WTC11 (cell line): ENCODE results near the gene CRELD2. TPM values are rescaled to one million over a fixed set of nuclear protein-coding genes. Genes with fewer than 3 reads are reported as not detected.

Experiments
- ATF3 ChIP-seq: sonication (generic); formaldehyde crosslinking; conservative IDR thresholded peaks from 2 replicates; pipeline ENCODE4 v1.8.1; 2022; ENCODE audit warnings: mild to moderate bottlenecking, missing genetic modification reagents
- ATF6 ChIP-seq: sonication (generic); formaldehyde crosslinking; IDR thresholded peaks from 2 replicates; pipeline ENCODE4 v1.8.1; 2023; ENCODE audit warnings: mild to moderate bottlenecking, missing genetic modification reagents
- CBFB ChIP-seq: sonication (generic); formaldehyde crosslinking; IDR thresholded peaks from 2 replicates; pipeline ENCODE4 v1.8.1; 2022; ENCODE audit warnings: mild to moderate bottlenecking, low read depth, missing genetic modification reagents
- CREM ChIP-seq: sonication (generic); formaldehyde crosslinking; IDR thresholded peaks from 2 replicates; pipeline ENCODE4 v1.8.1; 2022; ENCODE audit warnings: mild to moderate bottlenecking, missing genetic modification reagents, moderate library complexity
- ESRRA ChIP-seq: sonication (generic); formaldehyde crosslinking; IDR thresholded peaks from 2 replicates; pipeline ENCODE4 v1.8.1; 2022; ENCODE audit warnings: mild to moderate bottlenecking, missing genetic modification reagents, borderline replicate concordance
- FOXP4 ChIP-seq: sonication (generic); formaldehyde crosslinking; IDR thresholded peaks from 2 replicates; pipeline ENCODE4 v1.8.0; 2022; ENCODE audit warnings: mild to moderate bottlenecking, missing genetic modification reagents
- GABPB1 ChIP-seq: sonication (generic); formaldehyde crosslinking; IDR thresholded peaks from 2 replicates; pipeline ENCODE4 v1.8.1; 2023; ENCODE audit warnings: mild to moderate bottlenecking, missing genetic modification reagents
- GRHL2 ChIP-seq: fragments of 250-450 bp; sonication (Bioruptor Pico); IDR thresholded peaks from 2 replicates; pipeline ENCODE4 v1.8.0; 2022; ENCODE audit warnings: mild to moderate bottlenecking, moderate library complexity; ENCODE audit not compliant: insufficient replicate concordance, severe bottlenecking
- GTF2I ChIP-seq: fragments of 250-450 bp; sonication (Bioruptor Pico); conservative IDR thresholded peaks from 2 replicates; pipeline ENCODE4 v1.4.0; 2021; ENCODE audit warnings: mild to moderate bottlenecking
- IRF1 ChIP-seq: sonication (generic); formaldehyde crosslinking; IDR thresholded peaks from 2 replicates; pipeline ENCODE4 v1.8.0; 2023; ENCODE audit warnings: missing genetic modification reagents
- JUN ChIP-seq: sonication (generic); formaldehyde crosslinking; IDR thresholded peaks from 2 replicates; pipeline ENCODE4 v1.8.0; 2023; ENCODE audit warnings: mild to moderate bottlenecking, missing genetic modification reagents
- MAX ChIP-seq: sonication (generic); formaldehyde crosslinking; IDR thresholded peaks from 2 replicates; pipeline ENCODE4 v1.8.0; 2022; ENCODE audit warnings: mild to moderate bottlenecking, missing genetic modification reagents
- MYBL2 ChIP-seq: sonication (generic); formaldehyde crosslinking; IDR thresholded peaks from 2 replicates; pipeline ENCODE4 v1.8.1; 2023; ENCODE audit warnings: mild to moderate bottlenecking, moderate library complexity, missing genetic modification reagents
- NFE2L1 ChIP-seq: sonication (generic); formaldehyde crosslinking; IDR thresholded peaks from 2 replicates; pipeline ENCODE4 v1.8.1; 2023; ENCODE audit warnings: missing genetic modification reagents
- NR3C1 ChIP-seq: sonication (generic); formaldehyde crosslinking; conservative IDR thresholded peaks from 2 replicates; pipeline ENCODE4 v1.8.1; 2023; ENCODE audit warnings: low read depth, mild to moderate bottlenecking, missing genetic modification reagents
- PRDM15 ChIP-seq: sonication (generic); formaldehyde crosslinking; IDR thresholded peaks from 2 replicates; pipeline ENCODE4 v1.8.0; 2022; ENCODE audit warnings: missing genetic modification reagents
- SMAD3 ChIP-seq: sonication (generic); formaldehyde crosslinking; IDR thresholded peaks from 2 replicates; pipeline ENCODE4 v1.8.0; 2022; ENCODE audit warnings: missing genetic modification reagents, mild to moderate bottlenecking, borderline replicate concordance
- SOX15 ChIP-seq: fragments of 250-450 bp; sonication (Bioruptor Pico); IDR thresholded peaks from 2 replicates; pipeline ENCODE4 v1.9.0; 2021; ENCODE audit warnings: mild to moderate bottlenecking
- SP1 ChIP-seq: sonication (generic); formaldehyde crosslinking; conservative IDR thresholded peaks from 2 replicates; pipeline ENCODE4 v1.8.1; 2022; ENCODE audit warnings: missing genetic modification reagents
- TCF7 ChIP-seq: sonication (generic); formaldehyde crosslinking; IDR thresholded peaks from 2 replicates; pipeline ENCODE4 v1.8.0; 2022; ENCODE audit warnings: mild to moderate bottlenecking, low read depth, missing genetic modification reagents, moderate library complexity
- USF1 ChIP-seq: sonication (generic); formaldehyde crosslinking; IDR thresholded peaks from 2 replicates; pipeline ENCODE4 v1.8.0; 2022; ENCODE audit warnings: mild to moderate bottlenecking, missing genetic modification reagents
- USF2 ChIP-seq: sonication (generic); formaldehyde crosslinking; IDR thresholded peaks from 2 replicates; pipeline ENCODE4 v1.8.1; 2023; ENCODE audit warnings: mild to moderate bottlenecking, missing genetic modification reagents, moderate library complexity
- ZNF232 ChIP-seq: sonication (generic); formaldehyde crosslinking; IDR thresholded peaks from 2 replicates; pipeline ENCODE4 v1.8.0; 2022; ENCODE audit warnings: mild to moderate bottlenecking, missing genetic modification reagents
- ZNF396 ChIP-seq: fragments of 250-450 bp; sonication (Bioruptor Pico); IDR thresholded peaks from 2 replicates; pipeline ENCODE4 v1.8.0; 2021; ENCODE audit warnings: mild to moderate bottlenecking, moderate library complexity, borderline replicate concordance
- ZNF512 ChIP-seq: sonication (generic); formaldehyde crosslinking; IDR thresholded peaks from 2 replicates; pipeline ENCODE4 v1.8.1; 2022; ENCODE audit warnings: missing genetic modification reagents, borderline replicate concordance
- total RNA-seq: library from RNA; stranded (reverse); gene quantifications from 3 replicates; pipeline ENCODE4 v1.2.3, GENCODE V29; 2021

Gene CRELD2
- total RNA-seq, 1 experiment from 2014 or later, result 42.8 TPM

- no peak for TF ChIP-seq ESRRA (CRISPR knock-in tag)
- TF ChIP-seq GABPB1, result peak; percentile 73
- TF ChIP-seq GTF2I (CRISPR knock-in tag), result no peak
- TF ChIP-seq ATF3 (CRISPR knock-in tag), result peak; percentile 31
- no peak for TF ChIP-seq ZNF512
- TF ChIP-seq PRDM15 (CRISPR knock-in tag), result no peak
- peak; percentile 29; the same call in 1 of the 2 replicates for TF ChIP-seq JUN (CRISPR knock-in tag)
- 0 out of 2 replicates have a peak, but pooled peaks have one; percentile 40 for TF ChIP-seq SP1
- no peak for TF ChIP-seq NR3C1 (CRISPR knock-in tag)
- 0 out of 2 replicates have a peak, but pooled peaks have one; percentile 18 for TF ChIP-seq FOXP4 (CRISPR knock-in tag)
- no peak for TF ChIP-seq GRHL2 (CRISPR knock-in tag)
- peak; percentile 81 for TF ChIP-seq USF2 (CRISPR knock-in tag)
- no peak for TF ChIP-seq TCF7 (CRISPR knock-in tag)
- TF ChIP-seq NFE2L1 (CRISPR knock-in tag), result peak; percentile 96
- TF ChIP-seq SOX15 (CRISPR knock-in tag), result no peak
- TF ChIP-seq ZNF232 (CRISPR knock-in tag), result no peak
- no peak; the same call in 1 of the 2 replicates for TF ChIP-seq CREM
- peak; percentile 88; the same call in 1 of the 2 replicates for TF ChIP-seq MAX (CRISPR knock-in tag)
- peak; percentile 87 for TF ChIP-seq USF1 (CRISPR knock-in tag)
- TF ChIP-seq IRF1 (CRISPR knock-in tag), result no peak
- TF ChIP-seq CBFB (CRISPR knock-in tag), result no peak
- no peak for TF ChIP-seq SMAD3 (CRISPR knock-in tag)
- TF ChIP-seq ZNF396 (CRISPR knock-in tag), result no peak
- peak; percentile 57; the same call in 1 of the 2 replicates for TF ChIP-seq MYBL2
- no peak for TF ChIP-seq ATF6 (CRISPR knock-in tag)
These were observed 52.2 kb downstream of the CRELD2 start (continued) for GRCh38 chr22:49970528-49971231.
